NCI-H1105 treated with DMSO at 0.1 percent for 48 hours (cell line): ENCODE measurements around the gene AMHR2.
"Not testable (repeated sequence)": the region's sequence is repeated elsewhere in the genome, so short reads cannot be mapped to it uniquely, and the experiment has no call there.

ENCODE experiments used
- DNase-seq: peaks from one replicate; lab custom pipeline; 2025; lab: John Stamatoyannopoulos, UW

Gene AMHR2

GRCh38 chr12:53423597-53423996 lies at the start of gene AMHR2:
AMHR2 (plus strand) TSS chr12:53423855; CDS start chr12:53423935, 80 bp downstream.
- no peak for DNase-seq

GRCh38 chr12:53374277-53374676 lies 49.4 kb upstream of the AMHR2 start:
- not testable (repeated sequence) for DNase-seq

GRCh38 chr12:53376747-53377146 lies 46.9 kb upstream of the AMHR2 start:
- DNase-seq = no peak

GRCh38 chr12:53378222-53378621 lies 45.4 kb upstream of the AMHR2 start:
- no peak for DNase-seq

- no peak for DNase-seq
These were observed 44.8 kb upstream of the AMHR2 start for GRCh38 chr12:53378724-53379388.

GRCh38 chr12:53379389-53380103 lies 44.1 kb upstream of the AMHR2 start:
- DNase-seq = peak; percentile 99

- peak; percentile 75 for DNase-seq
These were observed 43.4 kb upstream of the AMHR2 start, which contains the start of gene SP1 for GRCh38 chr12:53380104-53380793. SP1 (plus strand) TSS chr12:53380176; CDS start chr12:53380292, 116 bp downstream.

- DNase-seq = no peak
These were observed 42.6 kb upstream of the AMHR2 start for GRCh38 chr12:53380794-53381730.

GRCh38 chr12:53381731-53382630 lies 41.7 kb upstream of the AMHR2 start:
- no peak for DNase-seq

- no peak for DNase-seq
These were observed 40.4 kb upstream of the AMHR2 start for GRCh38 chr12:53383258-53383657.

GRCh38 chr12:53386381-53386780 lies 37.3 kb upstream of the AMHR2 start:
- DNase-seq = not testable (repeated sequence)

GRCh38 chr12:53388932-53389331 lies 34.7 kb upstream of the AMHR2 start:
- DNase-seq = no peak

- no peak for DNase-seq
These were observed 34.0 kb upstream of the AMHR2 start for GRCh38 chr12:53389702-53390101.

GRCh38 chr12:53391724-53392123 lies 31.9 kb upstream of the AMHR2 start:
- no peak for DNase-seq

- DNase-seq = no peak
These were observed 23.8 kb upstream of the AMHR2 start for GRCh38 chr12:53399896-53400295.

- DNase-seq = not testable (repeated sequence)
These were observed 21.3 kb upstream of the AMHR2 start for GRCh38 chr12:53402351-53402750.

- no peak for DNase-seq
These were observed 20.8 kb upstream of the AMHR2 start for GRCh38 chr12:53402871-53403270.

GRCh38 chr12:53410951-53411350 lies 12.7 kb upstream of the AMHR2 start:
- DNase-seq = no peak

- no peak for DNase-seq
These were observed 10.0 kb upstream of the AMHR2 start for GRCh38 chr12:53413485-53414204.
